Renal pelvis (tissue), 4 donors: ENCODE results near the gene ERGIC1. TPM values are rescaled to one million over a fixed set of nuclear protein-coding genes. Genes with fewer than 3 reads are reported as not detected.

Source experiments
- DNase-seq: peaks from one replicate; pipeline ENCODE4 v3.0.0-alpha.2; 2013
- polyA plus RNA-seq, 3 donors: library from polyadenylated mRNA; unstranded; fragments of 120-200 nt; gene quantifications; one replicate each; pipeline ENCODE4 v1.2.1, GENCODE V29; 2013; ENCODE audit not compliant: insufficient read length in 3 of 3

ERGIC1 gene
- polyA plus RNA-seq, 3 donors = 109 to 119 (median 118) TPM

DNA sequence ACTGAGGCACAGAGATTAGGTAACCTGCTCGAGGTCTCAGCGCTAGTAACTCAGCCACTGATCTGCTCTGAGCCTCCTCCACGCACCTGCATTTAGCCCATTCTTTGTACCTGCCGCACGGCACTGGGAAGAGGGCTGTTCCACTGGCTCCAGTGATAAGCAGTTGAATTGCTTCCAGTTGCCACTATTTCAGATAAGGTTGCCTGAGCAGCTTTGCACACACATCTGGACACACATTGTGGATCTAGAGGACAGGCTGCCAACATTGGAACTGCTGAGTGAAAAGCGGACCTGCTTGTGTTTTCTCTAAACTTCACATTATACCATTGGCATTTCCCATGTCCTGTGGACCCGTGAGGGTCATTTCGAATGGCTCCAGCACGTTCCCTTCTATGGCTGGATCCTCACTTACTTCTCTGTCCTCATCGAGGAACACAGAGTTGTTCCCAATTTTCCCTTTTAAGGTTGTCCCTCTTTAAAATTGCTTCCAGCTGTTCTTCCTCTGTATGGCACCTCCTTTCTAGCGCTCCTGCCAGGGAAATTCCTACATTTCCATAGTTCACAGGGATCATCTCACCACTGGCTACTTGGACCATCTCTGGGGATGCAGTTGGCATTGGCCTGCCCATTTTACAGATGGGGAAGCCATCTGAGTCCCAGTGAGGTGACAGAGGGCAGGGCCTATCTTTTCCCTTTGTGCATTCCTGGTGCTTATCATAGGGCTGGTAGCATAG, 79.2 kb downstream of the ERGIC1 start:
- no peak for DNase-seq

DNA sequence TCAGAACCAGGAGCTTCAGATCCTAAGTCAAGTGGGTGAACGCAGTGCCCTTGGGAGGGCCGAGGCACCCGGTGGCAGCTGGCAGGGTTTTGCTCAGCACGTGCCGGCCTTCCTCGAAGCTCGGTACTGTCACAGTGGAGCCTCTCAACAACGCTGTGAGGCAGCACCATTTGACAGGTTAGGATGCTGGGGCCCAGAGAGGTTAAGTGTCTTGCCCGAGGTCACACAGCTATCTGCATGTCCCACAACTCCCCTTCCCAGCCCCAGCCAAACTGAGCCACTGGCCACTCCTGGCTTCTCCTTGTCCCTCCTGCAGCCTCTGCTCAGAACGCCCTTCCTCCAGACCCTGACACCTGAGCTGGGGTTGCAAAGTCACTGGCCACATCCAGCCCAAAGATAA, 81.5 kb downstream of the ERGIC1 start:
- DNase-seq = no peak

DNA sequence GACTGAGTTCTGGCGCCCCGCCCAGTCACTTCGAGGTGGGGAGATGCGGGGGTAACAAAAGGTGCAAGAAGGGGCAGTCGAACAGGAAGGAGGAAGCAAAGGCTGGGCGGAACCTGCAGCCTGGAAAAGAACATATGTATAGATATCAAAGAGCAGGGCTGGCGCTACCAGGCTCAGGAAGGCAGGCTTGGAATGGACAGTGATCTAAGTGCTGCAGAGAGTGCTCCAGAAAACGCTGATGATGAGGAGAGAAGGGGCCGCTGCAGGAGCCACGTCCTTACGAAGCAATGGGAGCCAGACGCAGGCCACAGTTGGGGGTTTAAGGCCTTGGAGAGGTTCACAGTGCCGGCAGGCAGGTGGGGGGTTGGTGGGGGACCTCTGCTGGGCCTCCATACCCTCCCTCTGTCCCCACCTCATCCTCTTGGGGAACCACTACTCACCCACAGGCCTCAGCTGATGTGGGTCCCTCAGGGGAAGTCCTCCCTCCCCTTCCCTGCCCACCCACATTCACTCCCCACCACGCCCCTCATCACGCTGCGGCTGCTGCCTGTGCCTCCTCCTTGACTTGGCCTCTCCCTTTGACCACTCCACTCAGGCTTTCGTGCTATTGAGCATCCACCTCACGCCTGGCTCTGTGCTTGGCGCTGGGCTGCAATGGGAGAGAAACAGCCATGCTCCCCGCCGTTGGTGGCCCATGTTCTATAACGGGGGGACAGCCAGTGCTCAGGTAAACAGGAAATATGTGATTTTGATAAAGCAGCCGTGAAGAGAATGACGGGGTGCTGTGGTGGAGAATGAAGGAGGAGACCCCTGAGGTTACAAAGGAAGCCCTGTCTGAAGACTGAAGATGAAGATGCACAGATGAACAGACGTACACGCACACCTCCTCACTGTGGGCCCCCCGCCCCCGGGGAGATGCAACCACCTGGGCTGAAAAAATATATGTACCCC, 84.6 kb downstream of the ERGIC1 start:
- no peak for DNase-seq

DNA sequence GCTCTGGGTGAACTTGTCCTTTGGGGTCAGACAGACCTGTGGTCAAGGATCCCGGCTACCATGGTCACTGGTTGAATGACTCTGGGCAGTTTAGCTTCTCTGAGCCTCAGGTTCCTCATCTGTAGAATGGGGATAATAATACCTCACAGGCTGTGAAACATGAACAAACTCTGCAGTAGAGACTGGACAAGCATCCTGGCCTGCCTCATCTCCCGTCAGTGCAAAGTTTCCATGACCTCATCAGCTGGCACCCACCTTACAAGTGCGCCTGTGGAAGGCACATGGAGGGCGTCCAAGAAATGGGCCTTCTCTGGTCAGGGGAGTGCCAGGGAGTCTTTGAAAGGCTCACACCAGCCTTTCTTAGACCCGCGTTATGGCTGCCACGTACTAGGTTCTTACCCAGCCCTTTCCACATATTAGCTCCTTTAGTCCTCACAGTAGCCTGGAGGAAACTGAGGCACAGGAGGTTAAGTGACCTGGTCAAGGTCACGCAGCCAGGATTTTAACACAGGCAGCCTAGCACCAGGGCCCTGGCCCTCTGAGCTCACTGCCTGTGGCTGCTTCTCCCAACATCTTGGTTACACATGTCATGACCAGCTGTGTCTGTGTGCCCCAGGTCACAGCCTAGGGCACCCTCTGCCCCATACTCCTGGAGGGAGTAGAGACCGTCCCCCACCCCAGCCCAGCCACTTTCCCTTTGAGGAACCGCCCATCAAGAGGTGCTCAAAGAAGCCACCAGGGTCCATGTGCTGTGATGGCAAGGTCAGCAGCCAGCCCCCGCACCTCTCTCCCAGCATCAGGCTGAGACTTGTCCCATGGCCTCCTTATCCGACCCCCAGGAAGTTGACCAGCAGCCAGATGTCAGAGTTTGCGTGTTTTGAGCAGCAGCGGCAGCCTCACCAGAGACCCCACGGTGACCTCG, 85.7 kb downstream of the ERGIC1 start:
- no peak for DNase-seq

DNA sequence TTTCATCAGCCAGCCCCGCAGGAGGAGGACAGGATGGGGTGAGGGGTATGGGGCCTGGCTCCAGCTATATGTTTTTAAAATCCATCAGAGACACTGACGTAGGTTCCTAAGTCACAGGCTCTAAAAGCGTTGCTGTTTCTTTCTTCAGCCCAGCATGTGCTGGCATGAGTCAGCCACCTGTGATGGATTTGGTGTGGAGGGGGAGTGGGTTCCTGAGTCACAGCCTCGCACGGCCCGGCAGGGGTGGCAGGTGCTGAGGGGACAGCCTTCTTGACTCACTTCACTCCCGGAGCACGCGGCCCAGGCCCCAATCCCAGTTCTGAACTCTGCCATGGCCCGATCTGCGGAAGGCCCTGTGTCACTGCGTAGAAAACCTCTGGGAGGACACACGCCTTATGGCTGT, 86.4 kb downstream of the ERGIC1 start:
- DNase-seq = no peak

DNA sequence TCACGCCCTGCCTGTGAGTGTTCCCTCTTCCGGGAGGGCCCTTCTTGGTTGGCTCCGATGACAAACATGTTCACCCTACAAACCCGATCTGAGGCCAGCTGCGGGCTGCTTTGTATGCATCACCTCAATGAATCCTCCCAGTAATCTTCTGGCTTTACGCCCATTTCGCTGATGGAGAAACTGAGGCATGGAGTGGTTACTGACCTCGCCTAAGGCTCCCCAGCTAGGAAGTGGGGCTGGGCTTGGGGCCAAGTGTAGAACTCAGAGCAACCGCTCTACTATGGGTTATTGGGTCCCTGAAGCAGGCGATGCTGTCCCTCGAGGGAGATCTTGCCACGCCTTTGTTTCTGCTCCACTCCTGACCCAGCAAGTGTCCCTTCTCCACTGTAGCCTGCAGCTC, 86.9 kb downstream of the ERGIC1 start:
- DNase-seq = no peak

DNA sequence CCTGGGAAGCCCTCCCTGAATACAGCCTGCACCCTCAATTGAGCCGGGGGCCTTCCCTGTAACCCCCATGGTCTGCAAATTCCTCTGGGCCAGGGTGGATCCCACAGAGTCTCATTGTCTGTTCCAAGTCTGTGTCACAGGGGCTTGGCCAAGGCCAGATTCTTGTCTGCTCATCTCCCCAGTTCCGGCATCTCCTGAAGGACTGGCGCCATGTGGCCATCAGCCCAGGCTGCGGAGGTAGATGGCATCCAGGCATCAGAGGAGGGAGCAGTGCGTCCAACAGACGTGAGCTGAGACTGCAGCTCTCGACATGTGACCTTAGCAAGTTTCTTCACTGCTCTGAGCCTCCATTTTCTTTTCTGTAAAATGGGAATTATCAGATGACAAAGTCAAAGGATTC, 87.9 kb downstream of the ERGIC1 start:
- no peak for DNase-seq

DNA sequence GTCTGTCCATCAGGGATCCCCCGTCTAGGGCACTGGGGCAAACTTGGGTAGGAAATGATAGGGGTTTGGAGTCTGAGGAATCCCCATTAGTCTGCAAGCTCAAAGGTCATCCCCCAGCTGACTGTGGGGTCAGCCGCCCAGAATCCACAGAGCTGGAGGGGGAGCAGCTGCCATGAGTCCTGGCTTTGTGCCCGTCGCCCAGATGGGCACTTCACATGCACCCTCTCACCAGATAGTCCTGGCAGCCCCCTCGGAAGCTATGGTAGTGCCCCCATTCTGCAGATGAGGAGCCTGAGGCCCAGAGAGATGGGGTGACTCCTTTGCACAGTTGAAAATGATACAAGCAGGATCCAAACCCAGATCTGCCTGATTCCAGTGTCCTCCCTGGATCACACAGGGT, 89.5 kb downstream of the ERGIC1 start:
- DNase-seq = no peak

DNA sequence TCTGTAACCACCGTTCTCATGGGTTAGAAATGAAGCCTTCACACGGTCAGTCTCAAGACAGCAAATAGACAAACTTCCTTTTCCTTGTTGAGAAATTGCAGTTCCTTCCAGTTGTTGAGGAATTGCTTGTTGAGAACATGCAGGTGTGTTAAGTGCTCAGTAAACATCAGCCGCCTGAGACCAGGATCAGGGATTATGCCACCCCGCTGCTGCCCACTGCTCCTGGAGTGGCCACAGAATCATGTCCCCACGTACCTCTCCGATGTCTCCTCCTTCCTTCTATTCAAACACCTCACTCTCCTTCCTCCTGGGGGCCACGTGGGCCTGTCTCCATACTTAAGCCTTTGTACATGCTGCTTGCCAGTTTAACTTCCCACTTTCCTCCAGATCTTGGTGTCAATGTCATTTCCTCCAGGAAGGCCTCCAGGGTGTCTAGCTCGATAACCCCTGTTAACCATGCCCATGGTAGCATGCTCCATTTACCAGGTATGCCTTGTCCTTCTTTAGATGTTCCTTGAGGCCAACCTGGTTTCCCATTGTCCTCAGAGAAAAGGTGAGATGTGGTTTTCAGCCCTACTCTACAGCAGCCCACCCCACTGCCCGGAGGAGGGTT, 91.4 kb downstream of the ERGIC1 start:
- no peak for DNase-seq

DNA sequence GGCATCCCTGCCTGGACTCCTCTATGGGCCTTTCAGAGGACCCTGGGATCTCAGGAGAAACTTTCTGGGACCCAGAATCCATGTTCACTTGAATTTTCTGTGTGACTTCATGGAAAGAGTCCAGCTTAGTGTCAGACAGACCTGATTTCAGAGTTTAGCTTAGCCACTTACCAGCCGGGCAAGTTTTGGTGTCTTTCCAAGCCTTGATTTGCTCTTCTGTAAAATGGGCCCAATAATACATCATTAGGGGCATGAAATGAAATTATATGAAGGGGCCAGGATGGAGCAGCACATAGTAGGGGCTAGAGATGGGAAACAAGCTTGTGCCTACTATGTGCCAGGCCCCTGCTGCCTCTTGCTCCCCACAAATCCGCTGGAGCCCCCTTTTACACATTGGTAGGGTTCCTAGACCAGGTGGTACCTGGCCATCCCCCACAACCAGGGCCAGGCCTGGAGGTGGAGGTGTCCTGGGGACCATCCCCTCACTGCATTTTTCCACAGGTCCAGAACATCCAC, 92.0 kb downstream of the ERGIC1 start:
- DNase-seq = no peak

DNA sequence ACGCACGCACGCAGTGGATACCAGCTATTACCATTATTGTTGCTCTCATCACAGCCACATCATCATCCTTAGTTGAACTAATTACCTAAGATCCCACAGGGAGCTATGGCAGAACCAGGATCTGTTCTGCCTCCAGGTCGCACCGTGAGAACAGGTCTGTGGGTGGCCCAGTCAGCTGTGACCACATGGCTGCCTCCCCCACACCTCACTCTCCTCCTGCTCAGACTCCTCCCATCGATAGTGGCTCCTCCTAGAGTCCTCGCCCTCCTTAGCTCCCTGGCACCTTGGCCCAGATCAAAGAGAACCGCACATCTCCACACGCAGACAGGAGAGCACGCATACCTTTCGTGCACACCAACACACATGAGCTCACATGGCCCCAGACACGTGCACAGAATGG, 92.7 kb downstream of the ERGIC1 start:
- DNase-seq = peak; percentile 71

DNA sequence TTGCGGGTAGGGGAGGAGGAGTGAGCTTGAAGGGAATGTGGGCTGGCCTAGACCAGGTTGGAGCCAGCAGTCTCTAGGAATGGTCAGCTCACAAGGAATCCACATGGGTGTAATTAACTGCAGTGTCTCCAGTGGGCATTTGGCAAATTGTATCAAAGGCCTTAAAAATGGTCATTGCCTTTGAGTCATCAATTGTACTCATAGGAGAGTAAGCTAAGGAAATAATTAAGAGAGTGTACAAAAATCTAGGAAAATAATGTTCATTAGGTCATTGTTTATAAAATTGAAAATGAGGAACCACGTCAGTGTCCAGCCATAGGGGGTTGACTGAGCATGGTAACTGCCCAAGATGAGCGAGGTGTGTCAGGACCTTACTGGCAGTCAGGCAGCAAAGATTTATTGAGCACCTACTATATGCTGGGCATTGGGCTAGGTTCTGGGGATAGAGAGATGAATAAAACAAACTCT, 95.4 kb downstream of the ERGIC1 start:
- no peak for DNase-seq

DNA sequence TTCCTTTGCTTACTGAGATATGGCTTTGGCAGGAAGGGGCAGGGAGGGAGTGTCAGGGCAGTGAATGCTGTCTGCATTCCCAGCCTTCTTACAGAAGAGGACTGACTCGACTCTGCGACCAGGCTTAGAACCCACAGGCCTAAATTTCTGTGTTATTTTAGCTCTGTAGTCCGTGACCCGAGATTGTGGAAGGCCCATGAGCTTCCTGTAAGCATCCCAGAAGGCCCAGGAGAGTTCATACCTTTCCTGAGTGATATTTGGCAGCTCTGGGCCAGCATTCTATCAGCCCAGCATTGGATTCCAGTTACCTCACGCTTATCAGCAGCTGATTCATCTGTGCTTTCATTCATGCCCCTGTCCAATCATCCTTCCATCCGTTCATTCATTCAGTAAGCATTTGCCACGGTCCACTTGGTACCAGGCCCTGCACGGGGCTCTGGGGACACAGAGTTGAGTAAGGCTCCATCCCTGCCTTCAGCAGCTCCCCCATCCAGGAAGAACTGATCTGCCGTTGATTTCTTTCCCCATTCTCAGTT, 97.0 kb downstream of the ERGIC1 start:
- DNase-seq = no peak

DNA sequence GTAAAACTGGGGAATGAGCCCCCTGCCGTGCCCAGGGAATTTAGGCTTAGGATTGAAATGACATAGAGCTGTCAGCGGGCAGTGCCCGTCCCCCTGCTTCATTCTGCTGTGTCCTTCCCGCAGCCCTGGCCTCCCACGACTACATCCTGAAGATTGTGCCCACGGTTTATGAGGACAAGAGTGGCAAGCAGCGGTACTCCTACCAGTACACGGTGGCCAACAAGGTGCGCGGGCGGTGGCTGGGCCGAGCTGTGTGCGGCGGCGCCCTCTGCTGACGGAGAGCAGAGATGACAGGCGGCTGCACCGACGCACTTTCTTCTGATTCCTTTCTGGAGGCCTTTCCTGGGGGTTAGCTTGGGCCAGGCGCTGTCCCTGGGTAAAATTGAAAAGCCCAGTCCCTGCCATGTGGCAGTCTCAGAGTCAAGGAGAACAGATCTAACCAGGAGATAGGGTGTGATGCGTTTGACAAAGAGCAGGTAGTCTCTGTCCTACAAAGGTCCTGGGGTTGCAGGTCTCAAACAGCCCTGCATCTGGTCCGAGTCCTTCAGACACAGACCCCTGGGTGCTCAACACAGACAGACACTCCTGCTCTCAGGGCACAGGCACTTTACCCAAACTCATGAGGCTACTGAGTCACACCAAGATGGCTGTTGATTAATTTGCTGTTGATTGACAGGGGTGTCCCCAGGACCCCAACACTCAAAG, 98.4 kb downstream of the ERGIC1 start:
- no peak for DNase-seq

DNA sequence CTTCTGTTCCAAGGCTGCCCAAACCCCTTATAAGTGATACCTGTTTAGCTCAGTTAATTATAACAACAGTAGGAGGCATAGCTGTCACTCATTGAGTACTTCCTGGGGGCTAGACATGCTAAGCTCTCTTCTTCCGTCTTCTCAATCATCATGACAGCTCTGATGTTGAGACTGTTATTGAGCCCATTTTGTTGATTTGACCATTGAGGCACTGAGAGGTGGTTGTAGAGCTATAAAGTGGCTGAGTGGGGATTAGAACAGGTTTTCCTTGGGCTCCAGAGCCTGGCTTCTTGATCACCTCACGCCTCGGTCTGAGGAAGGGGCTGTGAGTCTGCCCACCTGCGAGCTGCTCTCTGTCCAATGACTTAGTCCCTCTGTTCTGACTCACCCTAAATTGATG, 99.2 kb downstream of the ERGIC1 start:
- no peak for DNase-seq

DNA sequence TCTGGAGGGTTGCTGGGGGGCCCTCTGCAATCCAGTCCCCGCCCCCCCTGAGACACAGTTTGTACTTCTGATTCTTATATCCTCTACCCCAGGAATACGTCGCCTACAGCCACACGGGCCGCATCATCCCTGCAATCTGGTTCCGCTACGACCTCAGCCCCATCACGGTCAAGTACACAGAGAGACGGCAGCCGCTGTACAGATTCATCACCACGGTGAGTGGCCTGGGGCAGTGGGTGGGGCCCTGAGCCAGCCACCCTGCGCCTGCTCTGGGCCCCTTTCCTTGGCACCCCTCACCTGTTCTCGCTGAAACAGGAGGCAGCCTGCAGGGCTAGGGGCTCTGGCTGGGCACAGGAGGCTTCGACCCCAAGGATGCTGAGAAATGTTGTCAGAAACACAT, 101.0 kb downstream of the ERGIC1 start:
- DNase-seq = no peak

DNA sequence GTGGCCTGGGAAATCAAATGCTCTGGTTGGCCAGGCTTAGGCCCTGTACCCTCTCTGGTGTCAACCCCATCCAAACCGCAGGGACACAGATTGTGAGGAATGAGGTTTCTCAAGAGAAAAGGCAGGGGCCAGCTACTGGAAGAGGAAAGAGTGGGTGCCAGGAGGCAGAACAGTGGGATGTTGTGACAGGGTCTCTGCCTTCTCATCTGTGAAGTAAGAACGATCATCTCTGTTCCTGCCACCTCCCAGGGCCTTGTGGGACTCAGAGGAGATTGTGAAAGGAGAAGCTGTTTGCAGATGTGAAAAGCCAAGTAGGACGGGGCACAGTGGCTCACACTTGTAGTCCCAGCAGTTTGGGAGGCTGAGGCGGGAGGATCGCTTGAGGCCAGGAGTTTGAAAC, 102.3 kb downstream of the ERGIC1 start:
- DNase-seq = no peak

DNA sequence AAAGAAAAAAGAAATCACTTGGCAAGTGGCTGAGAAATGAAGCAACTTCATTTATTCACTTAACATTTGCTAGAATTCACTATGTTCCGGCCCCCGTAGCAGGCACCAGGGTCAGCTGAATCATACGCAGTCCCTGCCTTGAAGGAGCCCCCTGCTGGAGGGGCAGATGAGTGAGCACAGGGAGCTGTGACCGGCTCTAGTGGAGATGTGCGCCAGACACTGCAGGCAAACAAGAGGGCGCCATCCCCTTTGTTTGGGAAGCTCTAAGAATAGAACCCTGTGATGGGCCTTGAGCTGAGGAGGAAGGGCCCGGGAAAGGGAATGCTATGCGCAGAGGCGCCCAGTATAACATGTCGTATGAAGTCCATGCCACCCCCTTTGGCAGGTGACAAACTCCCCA, 105.0 kb downstream of the ERGIC1 start:
- no peak for DNase-seq

DNA sequence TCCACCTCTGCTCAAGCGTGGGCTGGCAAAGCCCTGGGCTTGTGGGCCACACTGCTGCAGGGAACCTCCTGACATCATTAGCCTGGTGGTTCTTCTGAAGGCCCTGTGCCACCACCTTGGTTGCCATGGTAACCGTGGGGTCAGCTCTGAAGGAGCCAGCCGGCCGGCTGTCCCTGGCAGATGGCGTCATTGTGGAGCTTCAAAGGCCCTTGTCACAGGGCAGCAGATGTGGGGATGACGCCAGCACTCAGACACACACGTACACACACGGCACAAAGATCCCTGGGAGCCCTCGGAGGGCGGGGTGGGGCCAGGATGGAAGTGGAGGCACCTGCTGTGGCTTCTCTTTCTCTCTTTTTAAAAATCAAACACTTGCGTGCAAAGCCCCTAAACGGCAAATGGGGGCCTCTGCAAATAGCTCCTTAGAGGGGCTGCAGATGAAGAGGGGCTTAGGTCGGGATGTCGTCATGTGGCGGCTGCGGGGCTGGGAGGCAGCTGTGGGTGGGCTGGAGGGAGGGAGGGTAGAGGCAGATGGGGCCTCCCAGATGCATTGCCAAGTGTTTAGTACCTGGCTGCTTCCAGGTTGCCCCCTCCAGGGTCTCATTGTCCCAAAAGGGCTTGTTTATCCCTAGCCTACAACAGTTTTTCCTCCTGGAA, 105.7 kb downstream of the ERGIC1 start:
- DNase-seq = no peak
